H1 (cell line): Measurements from ENCODE around the gene NCCRP1. TPM values are rescaled to one million over a fixed set of nuclear protein-coding genes. Genes with fewer than 3 reads are reported as not detected.

Source experiments
- CTCF ChIA-PET: fragments of 300-600 bp; sonication (Branson Sonifier 250); formaldehyde crosslinking; loops from one replicate; lab custom pipeline; 2021; ENCODE audit not compliant: partially characterized antibody; lab: Charles Lee
- POLR2A ChIA-PET: fragments of 300-600 bp; sonication (Branson Sonifier 250); formaldehyde crosslinking; loops from one replicate; lab custom pipeline; 2021; ENCODE audit warnings: inconsistent platforms; ENCODE audit not compliant: partially characterized antibody; lab: Charles Lee
- DNase-seq, 2 experiments: peaks; one replicate each; pipeline versions ENCODE4 v3.0.0 to v3.0.0-alpha.2; 2010 to 2022; ENCODE audit warnings: low spot score in 2 of 2, low read depth in 1 of 2, mixed read lengths in 1 of 2
- FAIRE-seq: peaks from 2 replicates; lab custom pipeline; 2011; peaks lifted over from hg19 to GRCh38; lab: Jason Lieb, UNC
- H2AFZ ChIP-seq: 2 replicates; pipeline ENCODE4 v1.8.1; 2012; ENCODE audit warnings: low read length, inconsistent platforms
- H2AK5ac ChIP-seq: 2 replicates; pipeline ENCODE4 v1.6.1; 2013; ENCODE audit warnings: low read depth, low read length
- H2BK120ac ChIP-seq: replicated peaks from 2 replicates; pipeline ENCODE3; 2013; ENCODE audit warnings: low read depth, low read length, inconsistent platforms
- H2BK12ac ChIP-seq: 2 replicates; pipeline ENCODE4 v1.6.1; 2013; ENCODE audit warnings: low read depth, low read length
- H2BK15ac ChIP-seq: 2 replicates; pipeline ENCODE4 v1.6.1; 2013; ENCODE audit warnings: low read length
- H2BK20ac ChIP-seq: 2 replicates; pipeline ENCODE4 v1.6.1; 2013; ENCODE audit warnings: low read length
- H2BK5ac ChIP-seq: 2 replicates; pipeline ENCODE4 v1.6.1; 2013; ENCODE audit warnings: low read depth, low read length
- H3K14ac ChIP-seq: 2 replicates; pipeline ENCODE4 v1.6.1; 2013; ENCODE audit warnings: inconsistent platforms; ENCODE audit not compliant: insufficient read length
- H3K18ac ChIP-seq: 2 replicates; pipeline ENCODE4 v1.6.1; 2013; ENCODE audit warnings: low read length; ENCODE audit errors: extremely low read depth
- H3K23ac ChIP-seq: 2 replicates; pipeline ENCODE4 v1.6.1; 2013; ENCODE audit warnings: inconsistent platforms; ENCODE audit not compliant: insufficient read length
- H3K23me2 ChIP-seq: 2 replicates; pipeline ENCODE4 v1.6.1; 2013; ENCODE audit warnings: low read depth, low read length
- H3K27ac ChIP-seq: 2 replicates; pipeline ENCODE4 v1.6.1; 2011; ENCODE audit warnings: low read depth, low read length, inconsistent platforms
- H3K27me3 ChIP-seq, 4 experiments: replicated peaks in 1 of 4; 1 replicate in 1 of 4; 2 replicates in 3 of 4; pipeline versions ENCODE4 v1.6.1 to v1.8.1; 2011 to 2013; ENCODE audit warnings: low read length in 3 of 4, mild to moderate bottlenecking in 3 of 4, inconsistent platforms in 2 of 4, mixed read lengths in 2 of 4, moderate library complexity in 1 of 4; ENCODE audit not compliant: control insufficient read depth in 3 of 4, insufficient read depth in 3 of 4; ENCODE audit errors: extremely low read depth in 1 of 4
- H3K36me3 ChIP-seq, 4 experiments: 2 replicates each; pipeline versions ENCODE4 v1.6.1 to v1.8.1; 2011 to 2013; ENCODE audit warnings: mild to moderate bottlenecking in 4 of 4, low read length in 3 of 4, moderate library complexity in 2 of 4, control low read depth in 1 of 4, inconsistent platforms in 1 of 4; ENCODE audit not compliant: insufficient read depth in 4 of 4, control insufficient read depth in 2 of 4
- H3K4ac ChIP-seq: replicated peaks from 2 replicates; pipeline ENCODE3; 2013; ENCODE audit warnings: low read length, low read depth, mixed read lengths, inconsistent platforms; ENCODE audit not compliant: insufficient read length
- H3K4me1 ChIP-seq, 4 experiments: replicated peaks in 1 of 4; 1 replicate in 1 of 4; 2 replicates in 3 of 4; pipeline versions ENCODE4 v1.6.1 to v1.8.1; 2011 to 2013; ENCODE audit warnings: low read length in 3 of 4, inconsistent platforms in 2 of 4, mixed read lengths in 1 of 4; ENCODE audit not compliant: insufficient read depth in 4 of 4, control insufficient read depth in 3 of 4
- H3K4me2 ChIP-seq, 2 experiments: 2 replicates each; pipeline versions ENCODE4 v1.6.1 to v1.8.1; 2011 to 2013; ENCODE audit warnings: low read depth in 2 of 2, low read length in 2 of 2, control low read depth in 1 of 2, inconsistent platforms in 1 of 2, mild to moderate bottlenecking in 1 of 2; ENCODE audit not compliant: insufficient read depth in 1 of 2
- H3K4me3 ChIP-seq, 4 experiments: fragments of 200-600, 300-600 bp in 1 of 4; sonication (generic), shearing (Covaris generic), sonication (Bioruptor Twin) in 1 of 4; 2 replicates each; pipeline versions ENCODE4 v1.5.1 to v1.8.1; 2011 to 2016; ENCODE audit warnings: low read length in 4 of 4, low read depth in 3 of 4, control low read depth in 2 of 4, inconsistent platforms in 2 of 4, mild to moderate bottlenecking in 2 of 4, mixed read lengths in 1 of 4, moderate library complexity in 1 of 4; ENCODE audit not compliant: insufficient read depth in 2 of 4; ENCODE audit errors: extremely low read depth in 1 of 4
- H3K56ac ChIP-seq: replicated peaks from 2 replicates; pipeline ENCODE3; 2013; ENCODE audit warnings: low read depth, mild to moderate bottlenecking, mixed read lengths, low read length, inconsistent platforms; ENCODE audit not compliant: insufficient read length
- H3K79me1 ChIP-seq: 2 replicates; pipeline ENCODE4 v1.6.1; 2013; ENCODE audit warnings: low read depth, low read length, control low read depth
- H3K79me2 ChIP-seq, 2 experiments: 2 replicates each; pipeline versions ENCODE4 v1.6.1 to v1.8.1; 2012 to 2013; ENCODE audit warnings: low read length in 2 of 2, mild to moderate bottlenecking in 2 of 2, inconsistent platforms in 1 of 2; ENCODE audit not compliant: insufficient read depth in 2 of 2, control insufficient read depth in 1 of 2
- H3K9ac ChIP-seq, 4 experiments: replicated peaks in 1 of 4; 1 replicate in 1 of 4; 2 replicates in 3 of 4; pipeline versions ENCODE4 v1.6.1 to v1.8.1; 2011 to 2013; ENCODE audit warnings: low read depth in 3 of 4, low read length in 3 of 4, control low read depth in 2 of 4, mild to moderate bottlenecking in 2 of 4, moderate library complexity in 2 of 4, inconsistent platforms in 1 of 4; ENCODE audit errors: extremely low read depth in 1 of 4
- H3K9me3 ChIP-seq, 2 experiments: 2 replicates each; pipeline versions ENCODE4 v1.6.1 to v1.8.1; 2012 to 2013; ENCODE audit warnings: mild to moderate bottlenecking in 2 of 2, moderate library complexity in 2 of 2, control low read depth in 1 of 2, inconsistent platforms in 1 of 2, low read depth in 1 of 2, low read length in 1 of 2, mixed read lengths in 1 of 2; ENCODE audit not compliant: insufficient read depth in 2 of 2
- H4K20me1 ChIP-seq, 2 experiments: replicated peaks in 1 of 2; 2 replicates each; pipeline versions ENCODE3 to v1.8.1; 2011 to 2013; ENCODE audit warnings: inconsistent platforms in 2 of 2, low read length in 2 of 2, mild to moderate bottlenecking in 1 of 2; ENCODE audit not compliant: insufficient read depth in 2 of 2, control insufficient read depth in 1 of 2
- H4K5ac ChIP-seq: 2 replicates; pipeline ENCODE4 v1.6.1; 2013; ENCODE audit warnings: low read length, low read depth, mixed read lengths, inconsistent platforms; ENCODE audit not compliant: insufficient read length
- H4K8ac ChIP-seq: 2 replicates; pipeline ENCODE4 v1.8.0; 2013; ENCODE audit warnings: mild to moderate bottlenecking, moderate library complexity, low read length, inconsistent platforms; ENCODE audit not compliant: insufficient read depth; ENCODE audit errors: extremely low read depth
- H4K91ac ChIP-seq: replicated peaks from 2 replicates; pipeline ENCODE3; 2013; ENCODE audit warnings: low read length, mixed read lengths, inconsistent platforms; ENCODE audit not compliant: insufficient read length
- ASH2L ChIP-seq: fragments of 200-600, 300-600 bp; sonication (generic); IDR thresholded peaks from one replicate; pipeline ENCODE4 v1.7.1; 2017; ENCODE audit warnings: low read length
- CTBP2 ChIP-seq: IDR thresholded peaks from 2 replicates; pipeline ENCODE4 v1.7.0; 2011; ENCODE audit warnings: borderline replicate concordance, mild to moderate bottlenecking, moderate library complexity, mixed read lengths, low read length; ENCODE audit not compliant: insufficient read depth, insufficient read length
- SP1 ChIP-seq: IDR thresholded peaks from 2 replicates; pipeline ENCODE4 v1.6.1; 2011; ENCODE audit warnings: low read depth, low read length
- TAF7 ChIP-seq: optimal IDR thresholded peaks from 2 replicates; pipeline ENCODE3; 2011; ENCODE audit warnings: low read depth, mild to moderate bottlenecking, inconsistent platforms, low read length, moderate library complexity, borderline replicate concordance
- WGBS, 2 experiments: shearing (Covaris generic) in 1 of 2; methylation state at CpG; one replicate each; pipeline versions ENCODE4 v1.1.6 to v1.1.7; 2013 to 2015; ENCODE audit warnings: low lambda C conversion rate in 2 of 2, mixed read lengths in 2 of 2, inconsistent platforms in 1 of 2, low coverage in 1 of 2, missing lambda C conversion rate in 1 of 2; ENCODE audit not compliant: insufficient replicate concordance in 2 of 2, insufficient coverage in 1 of 2, insufficient read length in 1 of 2; ENCODE audit errors: extremely low coverage in 1 of 2, missing lambda C conversion rate in 1 of 2; 5-methylcytosine and 5-hydroxymethylcytosine counted together
- polyA plus RNA-seq, 7 experiments: library from polyadenylated mRNA; depleted of rRNA in 3 of 7; stranded (reverse) in 5 of 7; unstranded in 2 of 7; fragments of >200 nt in 5 of 7; fragments of 200-250 nt in 2 of 7; gene quantifications; 1 replicate in 5 of 7; 2 replicates in 1 of 7; 4 replicates in 1 of 7; pipeline versions ENCODE4 v1.2.1 to v1.2.3, GENCODE V29; 2011 to 2013; ENCODE audit warnings: missing spikeins in 2 of 7, mixed read lengths in 2 of 7
- total RNA-seq: library from RNA; stranded (reverse); fragmentation: NEBNext Ultra II Directional; extraction: Animal tissue kit (Norgen Biotek cat#: 25700); gene quantifications from 2 replicates; pipeline ENCODE4 v1.2.1, GENCODE V29; 2021
- TF ChIP-seq, protein P1 (sequence below): IDR thresholded peaks from 2 replicates; pipeline ENCODE4 v1.6.1; 2012; ENCODE audit warnings: inconsistent platforms

The NCCRP1 gene
- total and polyA plus RNA-seq, 2 of the 8 experiments (the other 6 are each of a cell fraction or from before 2014, with no cell fraction given) = 2.8 to 7.9 TPM

- H2BK20ac ChIP-seq = no peak overlapping the region
- H3K79me1 ChIP-seq = peaks cover 29% of the 10 kb centered on the region
- no peak overlapping the region for H3K4ac ChIP-seq
- H3K9ac ChIP-seq = no peak overlapping the region
- H4K5ac ChIP-seq = no peak overlapping the region
- H3K56ac ChIP-seq = no peak overlapping the region
- H3K9me3 ChIP-seq = no peaks in the 10 kb centered on the region
- peaks cover 0 to under 1% (median 0%) of the 10 kb centered on the region in 4 experiments; a peak in 1 of 7 replicates for H3K27me3 ChIP-seq
- ChIA-PET POLR2A (interaction anchor here (0.7 to 1.3 kb wide), 2 partner anchors 11 kb away, joined by 3 to 5 read pairs; no protein-coding TSS in a partner anchor), CTCF (interaction anchor here (0.6 to 1.7 kb wide), 5 partner anchors 10 to 131 kb away, joined by 3 to 7 read pairs (median 3); no protein-coding TSS in a partner anchor)
- 91% methylated on average over 9 of the region's 9 CpGs; no CpG with 5 or more reads in 1 of the 2 experiments for WGBS, 2 experiments
- no peak overlapping the region for H2AK5ac ChIP-seq
- H3K4me3 ChIP-seq = no peak overlapping the region
- H2BK12ac ChIP-seq = no peak overlapping the region
- no peak overlapping the region for H3K4me2 ChIP-seq
- no peak for FAIRE-seq
- no peak overlapping the region for H3K27ac ChIP-seq
- H3K79me2 ChIP-seq = peaks cover 0 to 24% of the 10 kb centered on the region in 2 experiments; a peak in 1 of 4 replicates
- no peak overlapping the region for H2AFZ ChIP-seq
- no peak overlapping the region for H3K14ac ChIP-seq
- no peaks in the 10 kb centered on the region for H3K23me2 ChIP-seq
- H4K8ac ChIP-seq = no peak overlapping the region
- H4K91ac ChIP-seq = no peak overlapping the region
- H3K23ac ChIP-seq = no peak overlapping the region
- H2BK15ac ChIP-seq = no peak overlapping the region
- H3K36me3 ChIP-seq = no peaks in the 10 kb centered on the region; a peak in 1 of 8 replicates
- no peak for DNase-seq
- H3K4me1 ChIP-seq = peaks cover 2 to 26% (median 13%) of the 10 kb centered on the region in 4 experiments
- no peak overlapping the region for H3K18ac ChIP-seq
- H4K20me1 ChIP-seq = peaks cover 10 to 33% of the 10 kb centered on the region in 2 experiments
- H2BK120ac ChIP-seq = no peak overlapping the region
- no peak overlapping the region; the same call in 1 of the 2 replicates for H2BK5ac ChIP-seq
- no peak for TF ChIP-seq CTBP2
- no peak for TF ChIP-seq SP1
- no peak for TF ChIP-seq TAF7
- TF ChIP-seq, protein P1, sequence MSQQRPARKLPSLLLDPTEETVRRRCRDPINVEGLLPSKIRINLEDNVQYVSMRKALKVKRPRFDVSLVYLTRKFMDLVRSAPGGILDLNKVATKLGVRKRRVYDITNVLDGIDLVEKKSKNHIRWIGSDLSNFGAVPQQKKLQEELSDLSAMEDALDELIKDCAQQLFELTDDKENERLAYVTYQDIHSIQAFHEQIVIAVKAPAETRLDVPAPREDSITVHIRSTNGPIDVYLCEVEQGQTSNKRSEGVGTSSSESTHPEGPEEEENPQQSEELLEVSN = no peak
- no peak for TF ChIP-seq ASH2L
Measured at GRCh38 chr19:39163621-39164020, 33.1 kb upstream of the NCCRP1 start.
